ENCODE measurements around the gene LAMA5.
"Not testable (repeated sequence)": the region's sequence is repeated elsewhere in the genome, so short reads cannot be mapped to it uniquely, and the experiment has no call there.

LAMA5 gene

DNA sequence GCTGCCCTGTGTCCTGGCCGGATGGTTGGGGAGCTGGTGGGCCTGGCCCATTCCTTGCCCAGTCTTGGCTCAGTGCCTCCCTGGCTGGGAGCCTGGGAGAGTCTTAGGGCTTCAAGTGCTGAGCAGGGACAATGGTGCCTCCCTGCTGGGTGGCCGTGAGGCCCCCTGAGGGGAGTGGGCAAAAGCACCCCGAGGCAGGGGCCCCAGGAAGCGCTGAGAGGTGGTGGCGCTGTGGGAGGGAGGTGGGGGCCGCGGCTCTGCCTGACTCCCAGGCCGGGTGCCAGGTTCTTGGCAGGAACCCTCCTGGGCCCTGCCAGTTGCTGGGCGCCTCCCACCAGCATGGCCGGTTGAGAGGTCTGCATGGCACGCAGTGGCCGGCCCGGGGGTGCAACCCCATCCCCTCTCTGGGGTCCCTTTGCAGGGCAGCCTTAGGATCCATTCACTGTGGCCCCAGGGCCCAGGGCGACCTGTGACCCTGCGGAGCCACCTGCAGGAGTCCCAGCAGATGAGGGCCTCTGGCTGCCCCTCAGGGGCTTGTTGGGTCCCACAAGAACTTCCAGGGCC is 10.6 kb upstream of the LAMA5 start:
- no peaks in the 10 kb centered on the region for H3K27me3 ChIP-seq (ENCODE audit: control insufficient read depth, insufficient read depth, low read length, poor library complexity, severe bottlenecking)
- WGBS, 2 experiments = 91 to 93% methylated on average over 15 of the region's 15 CpGs
- peaks cover 4% of the 10 kb centered on the region for H3K36me3 ChIP-seq (ENCODE audit: control insufficient read depth, insufficient read depth, low read length)
- no peak overlapping the region for H3K27ac ChIP-seq (ENCODE audit: insufficient read depth, low read depth, low read length, poor library complexity, severe bottlenecking)
- peaks cover 25% of the 10 kb centered on the region for H3K4me1 ChIP-seq (ENCODE audit: control insufficient read depth, insufficient read depth, low read length)
- no peaks in the 10 kb centered on the region for H3K9me3 ChIP-seq (ENCODE audit: control insufficient read depth, low read length)
- no peak overlapping the region for H3K4me3 ChIP-seq (ENCODE audit: insufficient read depth, low read depth, low read length)

DNA sequence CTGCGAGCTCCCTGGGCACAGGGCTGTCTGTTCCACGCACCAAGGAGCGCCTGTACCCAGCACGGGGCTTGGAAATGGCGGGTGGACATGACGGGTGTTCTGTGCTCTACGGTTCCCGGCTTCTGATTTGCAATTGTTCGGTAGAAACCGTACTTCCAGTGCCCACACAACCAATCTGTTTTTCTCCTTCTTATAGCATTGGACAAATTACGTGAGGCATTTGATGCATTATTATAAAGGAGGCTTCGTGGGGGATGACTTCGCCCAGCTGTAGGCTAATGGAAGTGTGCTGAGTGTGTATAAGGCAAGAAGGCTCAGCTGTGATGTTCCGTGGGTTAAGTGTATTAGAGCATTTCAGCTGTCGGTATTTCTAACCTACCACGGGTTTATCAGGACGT is 10.0 kb upstream of the LAMA5 start:
- H3K9me3 ChIP-seq (ENCODE audit: control insufficient read depth, low read length) = no peaks in the 10 kb centered on the region
- no peak overlapping the region for H3K27ac ChIP-seq (ENCODE audit: insufficient read depth, low read depth, low read length, poor library complexity, severe bottlenecking)
- no peaks in the 10 kb centered on the region for H3K27me3 ChIP-seq (ENCODE audit: control insufficient read depth, insufficient read depth, low read length, poor library complexity, severe bottlenecking)
- no peak overlapping the region for H3K4me3 ChIP-seq (ENCODE audit: insufficient read depth, low read depth, low read length)
- H3K4me1 ChIP-seq (ENCODE audit: control insufficient read depth, insufficient read depth, low read length) = peaks cover 25% of the 10 kb centered on the region
- H3K36me3 ChIP-seq (ENCODE audit: control insufficient read depth, insufficient read depth, low read length) = peaks cover 3% of the 10 kb centered on the region
- 95% methylated on average over 17 of the region's 17 CpGs for WGBS, 2 experiments

DNA sequence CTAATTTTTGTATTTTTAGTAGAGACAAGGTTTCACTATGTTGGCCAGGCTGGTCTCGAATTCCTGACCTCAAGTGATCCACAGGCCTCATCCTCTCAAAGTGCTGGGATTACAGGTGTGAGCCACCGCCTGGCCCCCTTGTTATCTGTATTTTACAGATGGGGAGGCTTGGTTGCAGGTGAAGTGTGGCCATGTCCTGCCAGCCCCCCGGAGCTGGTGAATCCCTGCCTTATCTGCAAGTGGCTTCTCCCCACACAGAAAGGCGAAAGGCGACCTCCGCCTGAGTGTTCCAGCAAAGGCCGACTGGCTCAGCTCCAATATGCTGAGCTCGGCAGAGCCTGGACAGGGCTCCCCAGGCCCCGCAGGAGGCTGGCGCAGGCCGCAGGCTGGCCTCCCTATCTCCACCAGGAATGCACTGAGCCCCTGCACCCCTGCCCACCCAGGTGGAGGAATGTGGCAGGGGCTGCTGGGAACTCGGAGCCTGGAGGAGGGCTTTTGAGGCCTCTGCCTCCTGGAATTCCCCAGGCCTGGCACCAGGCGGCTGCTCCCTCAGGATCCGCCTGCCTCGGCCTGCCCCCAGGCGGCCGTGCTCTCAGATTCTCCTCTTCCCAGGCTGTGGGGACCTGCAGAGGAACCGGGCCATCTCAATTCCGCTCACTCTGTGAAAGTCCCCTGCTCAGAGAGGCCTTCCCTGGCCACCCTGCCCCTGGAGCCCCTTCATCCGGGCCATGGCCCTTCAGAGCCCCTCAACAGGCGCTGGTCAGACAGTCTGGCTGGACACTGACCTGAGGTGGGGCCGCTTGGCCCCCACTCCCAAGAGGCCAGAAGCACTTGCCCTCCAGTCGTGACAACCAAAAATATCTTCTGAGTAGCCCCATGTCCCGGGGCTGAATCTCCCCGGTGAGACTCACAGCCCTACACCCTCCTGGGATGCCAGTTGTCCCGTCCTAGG is 9.3 kb upstream of the LAMA5 start:
- H3K9me3 ChIP-seq (ENCODE audit: control insufficient read depth, low read length) = no peaks in the 10 kb centered on the region
- WGBS, 2 experiments = 54% methylated on average over 26 of the region's 26 CpGs
- no peak overlapping the region for H3K4me3 ChIP-seq (ENCODE audit: insufficient read depth, low read depth, low read length)
- H3K27me3 ChIP-seq (ENCODE audit: control insufficient read depth, insufficient read depth, low read length, poor library complexity, severe bottlenecking) = no peaks in the 10 kb centered on the region
- no peaks in the 10 kb centered on the region for H3K36me3 ChIP-seq (ENCODE audit: control insufficient read depth, insufficient read depth, low read length)
- H3K4me1 ChIP-seq (ENCODE audit: control insufficient read depth, insufficient read depth, low read length) = peaks cover 25% of the 10 kb centered on the region
- H3K27ac ChIP-seq (ENCODE audit: insufficient read depth, low read depth, low read length, poor library complexity, severe bottlenecking) = peak overlapping the region; percentile 55

DNA sequence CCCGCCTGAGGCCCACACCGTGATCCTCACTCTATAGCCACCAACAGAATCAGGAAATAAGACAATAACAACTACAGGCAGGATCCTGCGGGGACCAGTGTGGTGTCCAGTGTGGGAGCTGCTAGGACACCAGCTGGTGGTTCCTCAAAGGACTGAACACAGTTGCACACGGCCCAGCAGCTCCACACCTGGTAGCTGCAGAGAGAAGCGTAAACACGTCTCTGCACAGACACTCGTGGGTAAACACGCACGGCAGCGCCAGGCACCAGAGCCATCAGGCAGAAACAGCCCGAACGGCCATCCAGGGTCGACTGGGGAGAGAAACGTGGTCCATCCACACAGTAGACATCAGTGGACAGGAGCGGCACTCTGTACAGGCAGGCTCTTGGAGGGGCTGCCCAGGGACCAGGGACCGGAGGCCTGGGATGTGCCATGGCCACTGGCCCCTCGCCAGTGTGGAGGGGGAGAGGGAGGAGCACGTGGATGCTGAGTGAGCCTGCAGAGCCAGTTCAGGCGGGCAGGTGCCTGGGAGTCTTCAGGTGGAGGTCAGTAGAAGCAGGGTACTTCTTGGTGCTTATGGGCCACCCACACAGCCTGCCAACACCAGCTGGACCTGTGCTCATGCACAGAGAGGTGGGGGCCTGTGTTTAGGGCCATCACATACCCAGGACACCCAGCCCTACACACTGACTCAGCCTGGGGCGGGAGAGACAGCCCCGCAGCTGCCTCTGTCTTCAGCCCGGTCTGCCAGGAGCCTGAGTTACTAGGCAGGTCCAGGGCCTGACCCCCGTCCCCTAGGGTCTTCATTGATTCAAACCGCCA is 7.4 kb upstream of the LAMA5 start:
- no peak overlapping the region for H3K4me3 ChIP-seq (ENCODE audit: insufficient read depth, low read depth, low read length)
- no peaks in the 10 kb centered on the region for H3K9me3 ChIP-seq (ENCODE audit: control insufficient read depth, low read length)
- no peaks in the 10 kb centered on the region for H3K36me3 ChIP-seq (ENCODE audit: control insufficient read depth, insufficient read depth, low read length)
- no peak overlapping the region for H3K27ac ChIP-seq (ENCODE audit: insufficient read depth, low read depth, low read length, poor library complexity, severe bottlenecking)
- H3K27me3 ChIP-seq (ENCODE audit: control insufficient read depth, insufficient read depth, low read length, poor library complexity, severe bottlenecking) = no peaks in the 10 kb centered on the region
- WGBS, 2 experiments = 88 to 91% methylated on average over 24 of the region's 24 CpGs
- H3K4me1 ChIP-seq (ENCODE audit: control insufficient read depth, insufficient read depth, low read length) = peaks cover 39% of the 10 kb centered on the region

DNA sequence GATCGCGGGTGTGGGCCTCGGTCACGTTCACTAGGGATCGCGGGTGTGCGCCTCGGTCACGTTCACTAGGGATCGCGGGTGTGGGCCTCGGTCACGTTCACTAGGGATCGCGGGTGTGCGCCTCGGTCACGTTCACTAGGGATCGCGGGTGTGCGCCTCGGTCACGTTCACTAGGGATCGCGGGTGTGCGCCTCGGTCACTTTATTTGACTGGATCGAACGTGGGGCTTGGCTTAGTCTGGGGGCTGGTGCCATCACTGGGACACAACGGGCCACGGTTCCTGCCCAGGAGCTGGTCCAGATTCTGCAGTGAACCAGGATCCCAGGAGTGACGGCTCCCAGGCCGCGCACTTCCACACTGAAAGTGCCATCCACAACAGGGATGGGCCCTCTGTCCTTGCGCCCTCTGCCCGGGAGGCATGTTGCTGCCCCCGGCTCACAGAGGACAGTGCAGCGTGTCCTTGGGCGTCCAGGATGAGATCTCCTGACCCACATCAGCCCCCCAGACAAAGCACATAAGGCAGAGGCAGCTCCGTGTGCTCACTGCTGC is 6.6 kb upstream of the LAMA5 start:
- H3K27ac ChIP-seq (ENCODE audit: insufficient read depth, low read depth, low read length, poor library complexity, severe bottlenecking); H3K27me3 ChIP-seq (ENCODE audit: control insufficient read depth, insufficient read depth, low read length, poor library complexity, severe bottlenecking); H3K9me3 ChIP-seq (ENCODE audit: control insufficient read depth, low read length); H3K36me3 ChIP-seq (ENCODE audit: control insufficient read depth, insufficient read depth, low read length); H3K4me3 ChIP-seq (ENCODE audit: insufficient read depth, low read depth, low read length): not testable (repeated sequence)
- WGBS, 2 experiments = 88 to 89% methylated on average over 27 to 28 of the region's 40 CpGs
- H3K4me1 ChIP-seq (ENCODE audit: control insufficient read depth, insufficient read depth, low read length) = peaks cover 44% of the 10 kb centered on the region

DNA sequence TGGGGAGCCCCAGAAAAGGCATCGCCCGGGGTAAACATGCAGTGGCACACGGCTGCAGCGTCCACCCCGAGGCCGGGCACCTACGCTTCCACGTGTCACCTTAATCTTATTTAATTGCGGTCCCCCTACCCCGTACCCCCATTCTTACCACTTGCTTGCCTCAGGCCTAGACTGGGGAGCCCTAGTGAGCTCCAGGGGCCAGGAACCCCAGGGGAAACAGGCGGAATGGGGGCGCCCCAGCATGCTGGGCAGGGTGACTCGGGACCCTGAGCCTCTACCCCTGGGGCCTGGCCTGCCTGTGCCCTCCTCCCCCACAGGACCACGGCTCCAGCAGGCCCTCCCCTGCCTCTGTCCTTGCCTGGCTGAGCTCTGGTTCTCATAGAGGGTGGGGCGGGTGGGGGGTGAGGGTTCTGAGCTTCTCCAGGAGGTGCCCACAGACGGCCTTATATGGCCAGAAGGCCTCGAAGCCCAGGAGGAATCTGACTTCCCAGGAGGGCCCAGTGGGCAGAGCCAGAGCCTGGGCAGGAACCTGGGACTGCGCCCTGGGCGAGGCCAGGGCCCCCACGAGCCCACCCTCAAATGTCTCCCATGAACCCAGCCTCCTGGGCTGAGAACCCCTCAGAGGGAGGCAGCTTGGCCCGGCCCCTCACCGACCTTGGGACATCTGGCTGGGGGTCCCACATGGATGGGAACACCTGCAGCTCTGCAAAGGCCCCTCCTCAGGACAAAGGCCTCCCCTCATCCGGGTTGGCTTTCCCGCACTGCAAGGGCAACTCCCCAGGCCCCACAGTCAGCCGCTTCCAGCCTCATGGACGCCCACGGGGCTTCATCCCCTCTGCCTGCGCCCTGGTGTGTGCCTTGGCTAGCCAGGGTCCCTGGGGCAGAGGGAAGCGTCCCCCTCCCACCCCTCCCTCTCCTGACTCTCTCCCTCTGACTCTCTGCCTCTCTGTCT is 5.2 kb upstream of the LAMA5 start:
- H3K9me3 ChIP-seq (ENCODE audit: control insufficient read depth, low read length) = no peaks in the 10 kb centered on the region
- peaks cover 51% of the 10 kb centered on the region for H3K4me1 ChIP-seq (ENCODE audit: control insufficient read depth, insufficient read depth, low read length)
- H3K4me3 ChIP-seq (ENCODE audit: insufficient read depth, low read depth, low read length) = no peak overlapping the region
- peaks cover 10% of the 10 kb centered on the region for H3K27me3 ChIP-seq (ENCODE audit: control insufficient read depth, insufficient read depth, low read length, poor library complexity, severe bottlenecking)
- no peak overlapping the region for H3K27ac ChIP-seq (ENCODE audit: insufficient read depth, low read depth, low read length, poor library complexity, severe bottlenecking)
- no peaks in the 10 kb centered on the region for H3K36me3 ChIP-seq (ENCODE audit: control insufficient read depth, insufficient read depth, low read length)
- WGBS, 2 experiments = 88 to 89% methylated on average over 29 of the region's 29 CpGs

DNA sequence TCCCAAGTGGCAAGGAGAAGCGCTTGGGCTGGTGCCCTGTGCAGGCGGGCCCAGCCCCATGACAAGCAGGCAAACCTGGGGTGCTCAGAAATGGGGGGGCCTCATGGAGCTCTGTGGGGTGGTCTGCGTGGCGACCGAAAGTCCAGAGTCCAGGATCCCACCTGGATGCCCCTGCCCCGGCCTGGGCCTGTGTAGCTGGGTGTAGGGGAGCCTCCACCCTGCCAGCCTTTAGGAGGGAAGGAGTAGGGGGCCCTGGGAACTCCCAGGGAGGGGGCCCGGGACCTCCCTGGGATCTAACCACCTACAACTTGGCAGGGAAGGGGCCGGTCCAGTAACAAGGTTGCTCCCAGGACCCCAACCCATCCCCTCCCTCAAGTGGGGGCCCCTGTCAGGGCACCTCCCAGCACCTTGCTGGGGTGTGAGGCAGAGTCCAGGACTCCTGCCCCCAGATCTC is 4.5 kb upstream of the LAMA5 start:
- Histone ChIP-seq H3K36me3 (ENCODE audit: control insufficient read depth, insufficient read depth, low read length) (no peaks in the 10 kb centered on the region), H3K27ac (ENCODE audit: insufficient read depth, low read depth, low read length, poor library complexity, severe bottlenecking) (no peak overlapping the region), H3K27me3 (ENCODE audit: control insufficient read depth, insufficient read depth, low read length, poor library complexity, severe bottlenecking) (peaks cover 10% of the 10 kb centered on the region), H3K4me1 (ENCODE audit: control insufficient read depth, insufficient read depth, low read length) (peaks cover 45% of the 10 kb centered on the region), H3K9me3 (ENCODE audit: control insufficient read depth, low read length) (no peaks in the 10 kb centered on the region), H3K4me3 (ENCODE audit: insufficient read depth, low read depth, low read length) (no peak overlapping the region)
- 94 to 95% methylated on average over 8 of the region's 8 CpGs for WGBS, 2 experiments

DNA sequence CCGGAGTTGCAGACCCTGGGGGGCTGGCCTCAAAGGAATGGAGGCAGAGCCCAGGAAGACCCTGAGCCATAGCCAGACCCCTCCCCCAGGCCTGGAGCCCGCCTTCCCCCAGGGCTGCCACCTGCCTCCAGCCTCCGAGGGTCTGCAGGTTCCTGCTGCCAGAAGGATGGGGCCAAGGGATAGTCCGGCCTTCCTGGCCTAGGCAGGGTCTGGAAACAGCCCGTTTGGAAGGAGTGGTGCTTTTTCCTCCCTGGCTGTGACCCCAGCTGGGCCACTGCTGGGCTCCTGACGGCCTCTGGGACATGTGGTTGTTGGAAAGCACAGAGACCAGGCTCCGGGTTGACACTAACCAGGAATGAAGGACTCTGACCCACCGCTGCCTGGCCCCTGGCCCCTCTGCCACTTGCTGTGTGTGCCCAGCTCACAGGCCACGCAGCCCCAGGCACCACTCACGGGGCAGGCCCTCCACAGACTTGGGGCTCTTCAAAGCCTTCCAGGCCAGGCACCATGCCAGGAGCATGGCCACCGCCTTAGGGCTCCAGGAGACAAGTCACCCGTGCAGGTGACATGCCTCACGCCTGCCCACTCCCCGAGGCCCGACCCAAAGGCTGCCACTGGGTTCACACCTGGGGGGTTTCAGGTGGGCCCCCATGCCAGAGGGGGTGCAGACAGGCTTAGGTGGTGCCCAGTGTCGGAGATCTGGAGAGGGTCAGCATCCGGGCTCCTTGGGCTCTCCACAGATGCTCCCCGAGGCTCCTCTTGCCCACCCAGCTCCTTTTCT is 3.9 kb upstream of the LAMA5 start:
- Histone ChIP-seq H3K27me3 (ENCODE audit: control insufficient read depth, insufficient read depth, low read length, poor library complexity, severe bottlenecking) (peaks cover 10% of the 10 kb centered on the region), H3K4me1 (ENCODE audit: control insufficient read depth, insufficient read depth, low read length) (peaks cover 44% of the 10 kb centered on the region), H3K36me3 (ENCODE audit: control insufficient read depth, insufficient read depth, low read length) (no peaks in the 10 kb centered on the region), H3K9me3 (ENCODE audit: control insufficient read depth, low read length) (no peaks in the 10 kb centered on the region), H3K4me3 (ENCODE audit: insufficient read depth, low read depth, low read length) (no peak overlapping the region), H3K27ac (ENCODE audit: insufficient read depth, low read depth, low read length, poor library complexity, severe bottlenecking) (no peak overlapping the region)
- 82 to 84% methylated on average over 18 of the region's 18 CpGs for WGBS, 2 experiments

All from ectodermal cell (in vitro differentiated cells).